Measurements from ENCODE around the gene ACSL1. TPM values are rescaled to one million over a fixed set of nuclear protein-coding genes. Genes with fewer than 3 reads are reported as not detected.

The ACSL1 gene
- total and polyA plus RNA-seq, 2 donors (not counting 3 experiments of a cell fraction or from before 2014, with no cell fraction given) = 7.3 to 17.7 TPM

DNA sequence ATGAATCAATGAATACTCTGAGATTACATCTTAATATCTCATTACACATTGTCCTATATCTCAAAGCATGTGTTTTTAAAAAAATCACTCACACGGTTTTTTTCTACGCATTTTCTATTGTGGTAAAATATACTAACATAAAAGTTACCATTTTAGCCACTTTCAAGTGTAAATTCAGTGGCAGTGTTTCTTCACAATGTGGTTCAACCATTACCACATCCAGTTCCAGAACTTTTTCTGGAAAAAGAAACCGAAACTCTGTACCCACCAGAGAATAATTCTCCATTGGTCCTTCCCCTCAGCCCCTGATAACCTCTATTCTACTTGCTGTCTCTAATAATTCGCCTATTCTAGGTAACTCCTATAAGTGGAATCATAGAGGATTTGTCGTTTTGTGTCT is 35.3 kb upstream of the ACSL1 start:
- H3K27ac ChIP-seq (ENCODE audit: insufficient read depth, low read depth, low read length) = no peak overlapping the region
- H3K4me1 ChIP-seq (ENCODE audit: control insufficient read depth, extremely low read depth, insufficient read depth, low read length) = no peaks in the 10 kb centered on the region
- no peaks in the 10 kb centered on the region for H3K9me3 ChIP-seq (replicated peaks; ENCODE audit: control insufficient read depth, insufficient read depth, low read length)
- no peak overlapping the region for H3K9ac ChIP-seq (replicated peaks; ENCODE audit: extremely low read depth, insufficient read depth, low read length)
- FAIRE-seq = no peak
- no peaks in the 10 kb centered on the region for H4K20me1 ChIP-seq (replicated peaks; ENCODE audit: control insufficient read depth, extremely low read depth, insufficient read depth, low read length)
- POLR2A ChIA-PET = no interaction called here
- no peak overlapping the region for H3K4me3 ChIP-seq (replicated peaks in 1 of 3; ENCODE audit: insufficient read depth in 1 of 3, low read depth in 1 of 3, low read length in 3 of 3)
- no peak for DNase-seq (ENCODE audit: low read depth, low spot score)
- intact Hi-C loops (cut with micrococcal nuclease) = no loop called here
- no peaks in the 10 kb centered on the region for H3K27me3 ChIP-seq (ENCODE audit: control insufficient read depth in 2 of 2, insufficient read depth in 2 of 2, low read length in 2 of 2)
- no peak overlapping the region for H2AFZ ChIP-seq (ENCODE audit: low read depth, low read length)
- dilution Hi-C loops (cut with MboI; ENCODE audit: extremely low pct_ligation_motif_present, low sequenced_read_pairs) = no loop called here
- CTCF ChIA-PET = no interaction called here
- H3K79me2 ChIP-seq (ENCODE audit: control insufficient read depth, insufficient read depth, low read length) = no peaks in the 10 kb centered on the region
- H3K4me2 ChIP-seq (ENCODE audit: insufficient read depth, low read length) = no peak overlapping the region
- no TSS peak for BruUV-seq (replicated peaks)
- no peaks in the 10 kb centered on the region for H3K36me3 ChIP-seq (ENCODE audit: control insufficient read depth in 2 of 2, extremely low read depth in 1 of 2, insufficient read depth in 2 of 2, low read length in 2 of 2)
- TF ChIP-seq, protein P1, sequence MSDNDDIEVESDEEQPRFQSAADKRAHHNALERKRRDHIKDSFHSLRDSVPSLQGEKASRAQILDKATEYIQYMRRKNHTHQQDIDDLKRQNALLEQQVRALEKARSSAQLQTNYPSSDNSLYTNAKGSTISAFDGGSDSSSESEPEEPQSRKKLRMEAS (IDR thresholded peaks at IDR 0.05; ENCODE audit: insufficient read depth, insufficient read length) = no peak
- TF ChIP-seq MYC (IDR thresholded peaks at IDR 0.05; ENCODE audit: low read depth, low read length) = no peak
- no peak for TF ChIP-seq JUN (IDR thresholded peaks at IDR 0.05; ENCODE audit: borderline replicate concordance, insufficient read depth, insufficient read length, low read depth)
- no peak for TF ChIP-seq POLR2AphosphoS5 (IDR thresholded peaks at IDR 0.05; ENCODE audit: insufficient read depth, low read depth, low read length)
- TF ChIP-seq GATA2 (IDR thresholded peaks at IDR 0.05; ENCODE audit: insufficient read depth, insufficient read length, low read depth, low read length) = no peak
- TF ChIP-seq, protein P2, sequence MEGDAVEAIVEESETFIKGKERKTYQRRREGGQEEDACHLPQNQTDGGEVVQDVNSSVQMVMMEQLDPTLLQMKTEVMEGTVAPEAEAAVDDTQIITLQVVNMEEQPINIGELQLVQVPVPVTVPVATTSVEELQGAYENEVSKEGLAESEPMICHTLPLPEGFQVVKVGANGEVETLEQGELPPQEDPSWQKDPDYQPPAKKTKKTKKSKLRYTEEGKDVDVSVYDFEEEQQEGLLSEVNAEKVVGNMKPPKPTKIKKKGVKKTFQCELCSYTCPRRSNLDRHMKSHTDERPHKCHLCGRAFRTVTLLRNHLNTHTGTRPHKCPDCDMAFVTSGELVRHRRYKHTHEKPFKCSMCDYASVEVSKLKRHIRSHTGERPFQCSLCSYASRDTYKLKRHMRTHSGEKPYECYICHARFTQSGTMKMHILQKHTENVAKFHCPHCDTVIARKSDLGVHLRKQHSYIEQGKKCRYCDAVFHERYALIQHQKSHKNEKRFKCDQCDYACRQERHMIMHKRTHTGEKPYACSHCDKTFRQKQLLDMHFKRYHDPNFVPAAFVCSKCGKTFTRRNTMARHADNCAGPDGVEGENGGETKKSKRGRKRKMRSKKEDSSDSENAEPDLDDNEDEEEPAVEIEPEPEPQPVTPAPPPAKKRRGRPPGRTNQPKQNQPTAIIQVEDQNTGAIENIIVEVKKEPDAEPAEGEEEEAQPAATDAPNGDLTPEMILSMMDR (IDR thresholded peaks at IDR 0.05; ENCODE audit: extremely low read depth in 1 of 2, insufficient read depth in 1 of 2, low read depth in 1 of 2, low read length in 2 of 2) = no peak
- no peak for TF ChIP-seq EZH2 (IDR thresholded peaks at IDR 0.05; ENCODE audit: borderline replicate concordance, low read depth, low read length, severe bottlenecking)
- TF ChIP-seq FOS (IDR thresholded peaks at IDR 0.05; ENCODE audit: borderline replicate concordance, insufficient read depth, low read length) = no peak
- no peak for TF ChIP-seq POLR2A (IDR thresholded peaks at IDR 0.05; ENCODE audit: low read depth, low read length)
- H3K9me1 ChIP-seq (replicated peaks; ENCODE audit: control insufficient read depth, extremely low read depth, insufficient read depth, low read length) = no peaks in the 10 kb centered on the region

Data from endothelial cell of umbilical vein (primary cell).